Measurements from ENCODE around the gene AK9. TPM values are rescaled to one million over a fixed set of nuclear protein-coding genes. Genes with fewer than 3 reads are reported as not detected.

Gene AK9
- total RNA-seq, 1 donor from 2014 or later, result 4.5 TPM

GRCh38 chr6:109498052-109498451 lies 192.9 kb downstream of the AK9 start:
- no peak overlapping the region for H3K4me3 ChIP-seq (ENCODE audit: low read depth, low read length)
- TF ChIP-seq, protein P1, sequence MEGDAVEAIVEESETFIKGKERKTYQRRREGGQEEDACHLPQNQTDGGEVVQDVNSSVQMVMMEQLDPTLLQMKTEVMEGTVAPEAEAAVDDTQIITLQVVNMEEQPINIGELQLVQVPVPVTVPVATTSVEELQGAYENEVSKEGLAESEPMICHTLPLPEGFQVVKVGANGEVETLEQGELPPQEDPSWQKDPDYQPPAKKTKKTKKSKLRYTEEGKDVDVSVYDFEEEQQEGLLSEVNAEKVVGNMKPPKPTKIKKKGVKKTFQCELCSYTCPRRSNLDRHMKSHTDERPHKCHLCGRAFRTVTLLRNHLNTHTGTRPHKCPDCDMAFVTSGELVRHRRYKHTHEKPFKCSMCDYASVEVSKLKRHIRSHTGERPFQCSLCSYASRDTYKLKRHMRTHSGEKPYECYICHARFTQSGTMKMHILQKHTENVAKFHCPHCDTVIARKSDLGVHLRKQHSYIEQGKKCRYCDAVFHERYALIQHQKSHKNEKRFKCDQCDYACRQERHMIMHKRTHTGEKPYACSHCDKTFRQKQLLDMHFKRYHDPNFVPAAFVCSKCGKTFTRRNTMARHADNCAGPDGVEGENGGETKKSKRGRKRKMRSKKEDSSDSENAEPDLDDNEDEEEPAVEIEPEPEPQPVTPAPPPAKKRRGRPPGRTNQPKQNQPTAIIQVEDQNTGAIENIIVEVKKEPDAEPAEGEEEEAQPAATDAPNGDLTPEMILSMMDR (conservative IDR thresholded peaks at IDR 0.05; ENCODE audit: low read depth, low read length), result no peak
- no peak for DNase-seq (ENCODE audit: low read depth)

DNA sequence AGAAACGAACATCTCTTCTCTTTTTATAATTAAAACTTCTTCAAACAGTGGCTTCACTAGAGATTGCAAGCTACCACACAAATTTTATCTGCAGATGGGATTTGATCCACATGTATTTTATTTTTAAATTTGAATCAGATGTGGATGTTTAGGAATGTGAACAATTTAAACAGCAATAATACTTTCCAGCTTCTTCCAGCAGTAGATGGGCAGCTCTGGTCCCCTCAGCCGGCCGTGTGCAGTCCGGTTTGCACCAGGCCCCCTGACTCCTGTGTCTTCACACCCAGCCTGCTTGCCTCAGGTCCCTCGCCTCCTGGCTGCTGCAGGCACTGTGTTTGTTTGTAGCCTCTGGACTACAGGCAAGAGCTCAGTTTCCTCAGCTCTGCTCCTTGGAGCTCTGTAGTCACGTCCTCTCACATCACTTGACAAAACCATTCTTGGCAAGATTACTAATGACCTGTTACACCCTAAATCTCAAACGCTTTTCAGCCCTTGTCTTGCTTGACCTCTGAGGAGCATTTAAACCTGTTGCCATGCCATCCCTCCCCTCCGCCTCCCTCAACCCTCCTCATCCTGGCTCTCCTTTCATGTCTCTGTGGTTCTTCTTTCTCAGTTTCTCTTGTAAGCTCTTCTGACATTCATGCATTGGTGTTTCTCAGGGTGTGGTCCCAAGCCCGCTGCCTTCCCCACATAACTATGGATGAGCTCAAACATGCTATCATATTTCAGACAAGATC lies 194.8 kb downstream of the AK9 start:
- no peak overlapping the region for H3K4me3 ChIP-seq (ENCODE audit: low read depth, low read length)
- DNase-seq (ENCODE audit: low read depth), result no peak
- TF ChIP-seq, protein P1 (conservative IDR thresholded peaks at IDR 0.05; ENCODE audit: low read depth, low read length), result no peak

DNA sequence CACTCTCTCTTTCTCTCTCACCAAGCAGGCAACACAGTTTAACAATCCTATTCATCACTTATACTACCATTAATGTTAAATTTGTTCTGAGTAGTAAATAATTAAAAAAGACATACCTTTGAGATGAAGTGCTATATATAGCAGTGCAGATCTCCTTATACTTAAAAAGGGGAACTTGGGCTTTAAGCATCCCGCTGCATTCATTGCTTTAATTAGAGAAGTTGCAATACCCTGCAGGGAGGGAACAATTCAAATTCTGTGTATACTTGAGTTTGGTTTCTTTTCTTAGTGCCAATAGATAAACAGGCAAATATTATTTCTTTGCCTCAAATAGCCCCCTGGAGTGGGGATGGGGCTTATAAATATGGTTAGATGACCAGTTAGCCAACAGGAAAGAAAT lies 197.1 kb downstream of the AK9 start:
- no peak overlapping the region for H3K4me3 ChIP-seq (ENCODE audit: low read depth, low read length)
- TF ChIP-seq, protein P1 (conservative IDR thresholded peaks at IDR 0.05; ENCODE audit: low read depth, low read length), result no peak
- no peak for DNase-seq (ENCODE audit: low read depth)

DNA sequence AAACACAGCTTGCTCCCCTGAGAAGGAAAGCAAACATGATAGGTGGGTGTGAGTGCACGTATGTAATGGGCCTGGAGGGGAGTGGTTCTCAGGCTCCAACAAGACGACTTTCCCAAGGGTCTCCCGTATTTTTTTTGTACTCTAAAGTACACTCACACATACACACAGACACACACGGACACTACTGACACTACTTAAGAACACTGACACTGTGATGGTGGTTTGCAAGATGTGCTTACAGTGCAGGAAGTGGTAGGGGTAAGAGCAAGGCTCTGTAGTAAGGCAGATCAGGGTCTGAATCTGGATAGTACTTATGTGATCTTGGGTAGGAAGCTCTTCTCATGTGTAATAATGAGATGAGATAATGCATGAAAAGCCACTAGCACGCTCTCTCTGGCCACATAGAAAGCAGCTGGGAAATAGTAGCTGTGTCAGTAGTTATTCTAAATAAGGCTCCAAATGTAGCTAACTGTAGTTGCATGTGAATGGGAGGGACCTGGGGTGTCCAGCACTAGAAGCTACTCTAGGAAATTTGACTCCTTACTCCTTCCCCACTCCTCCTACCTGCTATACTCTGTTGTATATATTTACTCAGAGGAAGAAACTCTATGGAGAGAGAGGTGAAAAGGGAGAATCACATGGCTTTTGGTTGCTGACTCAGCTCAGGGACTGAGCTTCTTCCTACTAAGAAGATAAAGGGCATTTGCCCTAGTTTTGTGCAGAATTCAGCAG lies 199.6 kb downstream of the AK9 start:
- no peak for DNase-seq (ENCODE audit: low read depth)
- no peak overlapping the region for H3K4me3 ChIP-seq (ENCODE audit: low read depth, low read length)
- TF ChIP-seq, protein P1 (conservative IDR thresholded peaks at IDR 0.05; ENCODE audit: low read depth, low read length), result no peak

- no peak for DNase-seq (ENCODE audit: low read depth)
- TF ChIP-seq, protein P1 (conservative IDR thresholded peaks at IDR 0.05; ENCODE audit: low read depth, low read length), result no peak
- H3K4me3 ChIP-seq (ENCODE audit: low read depth, low read length), result no peak overlapping the region
Observed at GRCh38 chr6:109490713-109491112, 200.3 kb downstream of the AK9 start.

GRCh38 chr6:109488001-109488400 lies 203.0 kb downstream of the AK9 start:
- no peak for DNase-seq (ENCODE audit: low read depth)
- no peak overlapping the region for H3K4me3 ChIP-seq (ENCODE audit: low read depth, low read length)
- TF ChIP-seq, protein P1 (conservative IDR thresholded peaks at IDR 0.05; ENCODE audit: low read depth, low read length), result no peak

Measured in epithelial cell of proximal tubule (primary cell).